A549 (cell line): ENCODE measurements around the gene IDS. TPM values are rescaled to one million over a fixed set of nuclear protein-coding genes. Genes with fewer than 3 reads are reported as not detected.

Experiments used
- ATAC-seq, 2 experiments: fragments of 200-7000 bp in 1 of 2; fragments of >200 bp in 1 of 2; cut with Nextera tagmentation in 1 of 2; cut with Tn5 transposase in 1 of 2; 3 replicates each; pipeline versions ENCODE4 v1.8.0 to v1.9.1; 2018 to 2020; ENCODE audit warnings: mild to moderate bottlenecking in 1 of 2, moderate library complexity in 1 of 2
- CTCF ChIA-PET: fragments of 300-600 bp; sonication (Branson Sonifier 250); formaldehyde crosslinking; extraction: SDS; loops from one replicate; lab custom pipeline; 2021; ENCODE audit warnings: antibody characterized with exemption, inconsistent platforms; lab: Yijun Ruan, JAX
- POLR2A ChIA-PET: fragments of 350-600 bp; formaldehyde crosslinking; extraction: SDS; loops from one replicate; lab custom pipeline; 2021; ENCODE audit warnings: antibody characterized with exemption, inconsistent platforms; lab: Yijun Ruan, JAX
- DNase-seq, 2 experiments: peaks; one replicate each; pipeline versions ENCODE4 v3.0.0 to v3.0.0-alpha.2; 2011 to 2016; ENCODE audit warnings: low read depth in 1 of 2, low spot score in 1 of 2
- FAIRE-seq: peaks from 2 replicates; lab custom pipeline; 2011; peaks lifted over from hg19 to GRCh38; lab: Jason Lieb, UNC
- H3K27ac ChIP-seq, 2 experiments: fragments of >200 bp; sonication (Bioruptor Twin); formaldehyde crosslinking; 3 replicates each; pipeline ENCODE4 v1.5.1; 2016 to 2017
- H3K4me1 ChIP-seq: fragments of >200 bp; sonication (Bioruptor Twin); formaldehyde crosslinking; 3 replicates; pipeline ENCODE4 v1.6.1; 2016
- H3K4me2 ChIP-seq: fragments of >200 bp; sonication (Bioruptor Twin); formaldehyde crosslinking; 3 replicates; pipeline ENCODE4 v1.6.1; 2016
- H3K4me3 ChIP-seq: fragments of >200 bp; sonication (Bioruptor Twin); formaldehyde crosslinking; 3 replicates; pipeline ENCODE4 v1.5.1; 2016
- H3K9me3 ChIP-seq: fragments of >200 bp; sonication (Bioruptor Twin); formaldehyde crosslinking; 3 replicates; pipeline ENCODE4 v1.6.1; 2016
- BCL3 ChIP-seq: fragments of >200 bp; sonication (Bioruptor Twin); formaldehyde crosslinking; IDR thresholded peaks from 3 replicates; pipeline ENCODE4 v1.6.1; 2016
- BHLHE40 ChIP-seq: IDR thresholded peaks from 2 replicates; pipeline ENCODE4 v1.6.1; 2012; ENCODE audit warnings: low read depth, low read length, inconsistent platforms
- CBX2 ChIP-seq: fragments of 200-600 bp; sonication (generic); IDR thresholded peaks from 2 replicates; pipeline ENCODE4 v1.6.1; 2016; ENCODE audit warnings: low read depth, mild to moderate bottlenecking, borderline replicate concordance
- CBX8 ChIP-seq: fragments of 200-600 bp; sonication (generic); IDR thresholded peaks from 2 replicates; pipeline ENCODE4 v1.6.1; 2016
- CHD2 ChIP-seq: fragments of 150-350 bp; IDR thresholded peaks from 2 replicates; pipeline ENCODE4 v1.6.1; 2014; ENCODE audit warnings: low read length; ENCODE audit not compliant: partially characterized antibody
- CHD4 ChIP-seq: fragments of 200-600 bp; sonication (generic); IDR thresholded peaks from 2 replicates; pipeline ENCODE4 v1.6.1; 2016; ENCODE audit warnings: antibody characterized with exemption, mild to moderate bottlenecking, borderline replicate concordance
- E2F6 ChIP-seq: IDR thresholded peaks from 2 replicates; pipeline ENCODE4 v1.6.1; 2012; ENCODE audit warnings: low read depth, borderline replicate concordance
- EP300 ChIP-seq, 2 experiments: fragments of >200 bp; sonication (Bioruptor Twin); formaldehyde crosslinking; IDR thresholded peaks; 2 replicates in 1 of 2; 3 replicates in 1 of 2; pipeline ENCODE4 v1.6.1; 2016 to 2017
- FOSB ChIP-seq: fragments of 250-450 bp; sonication (Bioruptor Pico); IDR thresholded peaks from 2 replicates; pipeline ENCODE4 v1.5.0; 2020; ENCODE audit warnings: mild to moderate bottlenecking, moderate library complexity
- FOSL2 ChIP-seq, 2 experiments: fragments of 450-650 bp in 1 of 2; fragments of >200 bp in 1 of 2; sonication (Bioruptor Twin) in 1 of 2; formaldehyde crosslinking; IDR thresholded peaks; 2 replicates each; pipeline versions ENCODE4 v1.5.0 to v1.6.1; 2016 to 2020; ENCODE audit warnings: mild to moderate bottlenecking in 1 of 2, moderate library complexity in 1 of 2
- FOXS1 ChIP-seq: fragments of 250-450 bp; sonication (Bioruptor Pico); IDR thresholded peaks from 2 replicates; pipeline ENCODE4 v1.5.0; 2020; ENCODE audit warnings: mild to moderate bottlenecking, moderate library complexity
- GATA3 ChIP-seq: IDR thresholded peaks from 2 replicates; pipeline ENCODE4 v1.6.1; 2012; ENCODE audit warnings: borderline replicate concordance
- HDAC2 ChIP-seq: fragments of 200-600 bp; sonication (generic); IDR thresholded peaks from 2 replicates; pipeline ENCODE4 v1.6.1; 2016
- HEYL ChIP-seq: fragments of 250-450 bp; sonication (Bioruptor Pico); IDR thresholded peaks from 2 replicates; pipeline ENCODE4 v1.8.0; 2021; ENCODE audit warnings: mild to moderate bottlenecking, moderate library complexity
- HMGXB4 ChIP-seq: fragments of 250-450 bp; sonication (Bioruptor Pico); IDR thresholded peaks from 2 replicates; pipeline ENCODE4 v1.5.0; 2021; ENCODE audit warnings: mild to moderate bottlenecking, moderate library complexity, borderline replicate concordance
- HOXA7 ChIP-seq: fragments of 250-450 bp; sonication (Bioruptor Pico); IDR thresholded peaks from 2 replicates; pipeline ENCODE4 v1.5.0; 2020; ENCODE audit warnings: mild to moderate bottlenecking, moderate library complexity
- HOXB13 ChIP-seq: fragments of 250-450 bp; sonication (Bioruptor Pico); IDR thresholded peaks from 2 replicates; pipeline ENCODE4 v1.5.0; 2020; ENCODE audit warnings: low read depth, mild to moderate bottlenecking, moderate library complexity
- HOXB5 ChIP-seq: fragments of 250-450 bp; sonication (Bioruptor Pico); IDR thresholded peaks from 2 replicates; pipeline ENCODE4 v1.5.0; 2020; ENCODE audit warnings: mild to moderate bottlenecking, moderate library complexity
- JUN ChIP-seq, 2 experiments: fragments of >200 bp; sonication (Bioruptor Twin); formaldehyde crosslinking; IDR thresholded peaks; 2 replicates in 1 of 2; 3 replicates in 1 of 2; pipeline ENCODE4 v1.6.1; 2016 to 2017
- KDM5A ChIP-seq: fragments of 200-600 bp; sonication (generic); IDR thresholded peaks from 2 replicates; pipeline ENCODE4 v1.6.1; 2016; ENCODE audit warnings: antibody characterized with exemption, mild to moderate bottlenecking
- MAFK ChIP-seq: fragments of 450-650 bp; IDR thresholded peaks from 2 replicates; pipeline ENCODE4 v1.6.1; 2014; ENCODE audit not compliant: partially characterized antibody
- MAZ ChIP-seq: fragments of 150-350 bp; IDR thresholded peaks from 2 replicates; pipeline ENCODE4 v1.6.1; 2014; ENCODE audit warnings: antibody characterized with exemption, low read depth, low read length, borderline replicate concordance
- MYC ChIP-seq: IDR thresholded peaks from 2 replicates; pipeline ENCODE4 v1.6.1; 2012; ENCODE audit warnings: mild to moderate bottlenecking, inconsistent platforms, low read length, improper control_type of control experiment, borderline replicate concordance
- NPAS2 ChIP-seq: fragments of 250-450 bp; sonication (Bioruptor Pico); IDR thresholded peaks from 2 replicates; pipeline ENCODE4 v1.8.0; 2022; ENCODE audit warnings: mild to moderate bottlenecking, moderate library complexity, borderline replicate concordance
- RCOR1 ChIP-seq: fragments of 150-350 bp; IDR thresholded peaks from 2 replicates; pipeline ENCODE4 v1.6.1; 2014; ENCODE audit warnings: antibody characterized with exemption, low read length, low read depth
- RFX5 ChIP-seq: fragments of 450-650 bp; IDR thresholded peaks from 2 replicates; pipeline ENCODE4 v1.7.1; 2014; ENCODE audit warnings: antibody characterized with exemption, mild to moderate bottlenecking, moderate library complexity
- RNF2 ChIP-seq: fragments of 200-600 bp; sonication (generic); IDR thresholded peaks from 2 replicates; pipeline ENCODE4 v1.6.1; 2016; ENCODE audit warnings: low read depth, mild to moderate bottlenecking, antibody characterized with exemption, moderate library complexity, borderline replicate concordance
- SMC3 ChIP-seq: fragments of >200 bp; sonication (Bioruptor Twin); formaldehyde crosslinking; IDR thresholded peaks from 3 replicates; pipeline ENCODE4 v1.6.1; 2018; ENCODE audit warnings: inconsistent platforms
- SREBF2 ChIP-seq: fragments of 450-650 bp; IDR thresholded peaks from 2 replicates; pipeline ENCODE4 v1.6.1; 2014; ENCODE audit warnings: mild to moderate bottlenecking, moderate library complexity
- TFCP2L1 ChIP-seq: fragments of 250-450 bp; sonication (Bioruptor Pico); IDR thresholded peaks from 2 replicates; pipeline ENCODE4 v1.5.0; 2021; ENCODE audit warnings: mild to moderate bottlenecking
- TP53 ChIP-seq: fragments of 250-450 bp; sonication (Bioruptor Pico); IDR thresholded peaks from 2 replicates; pipeline ENCODE4 v1.5.0; 2021; ENCODE audit warnings: mild to moderate bottlenecking, moderate library complexity
- USF2 ChIP-seq: fragments of 450-650 bp; IDR thresholded peaks from 2 replicates; pipeline ENCODE4 v1.6.1; 2014; ENCODE audit warnings: antibody characterized with exemption
- ZC3H11A ChIP-seq: fragments of 450-650 bp; IDR thresholded peaks from 2 replicates; pipeline ENCODE4 v1.6.1; 2014; ENCODE audit warnings: antibody characterized with exemption, mild to moderate bottlenecking
- ZFP36 ChIP-seq: fragments of 450-650 bp; IDR thresholded peaks from 2 replicates; pipeline ENCODE4 v1.6.1; 2014; ENCODE audit warnings: borderline replicate concordance; ENCODE audit not compliant: partially characterized antibody
- ZNF302 ChIP-seq: fragments of 250-450 bp; sonication (Bioruptor Pico); IDR thresholded peaks from 2 replicates; pipeline ENCODE4 v1.9.0; 2021; ENCODE audit warnings: inconsistent platforms, mild to moderate bottlenecking, moderate library complexity
- WGBS: methylation state at CpG from one replicate; pipeline ENCODE4 v1.1.6; 2017; ENCODE audit errors: missing lambda C conversion rate; 5-methylcytosine and 5-hydroxymethylcytosine counted together
- polyA plus RNA-seq, 4 experiments: library from polyadenylated mRNA; depleted of rRNA in 3 of 4; stranded (reverse); fragments of >200 nt; fragmentation: RNase III in 1 of 4; extraction: RNeasy Plus Mini Kit Qiagen cat#74134 plus additional on column Dnase treatment in 1 of 4; gene quantifications; 2 replicates in 3 of 4; 3 replicates in 1 of 4; pipeline ENCODE4 v1.2.3, GENCODE V29; 2011 to 2017
- TF ChIP-seq, protein P1 (sequence below): IDR thresholded peaks from 2 replicates; pipeline ENCODE4 v1.6.1; 2012
- TF ChIP-seq, protein P2 (sequence below): fragments of >200 bp; sonication (Bioruptor Twin); formaldehyde crosslinking; IDR thresholded peaks from 3 replicates; pipeline ENCODE4 v1.5.1; 2016

Gene IDS
- polyA plus RNA-seq, 2 of the 4 experiments (the other 2 are of a cell fraction) = 40.6 to 120 TPM

DNA sequence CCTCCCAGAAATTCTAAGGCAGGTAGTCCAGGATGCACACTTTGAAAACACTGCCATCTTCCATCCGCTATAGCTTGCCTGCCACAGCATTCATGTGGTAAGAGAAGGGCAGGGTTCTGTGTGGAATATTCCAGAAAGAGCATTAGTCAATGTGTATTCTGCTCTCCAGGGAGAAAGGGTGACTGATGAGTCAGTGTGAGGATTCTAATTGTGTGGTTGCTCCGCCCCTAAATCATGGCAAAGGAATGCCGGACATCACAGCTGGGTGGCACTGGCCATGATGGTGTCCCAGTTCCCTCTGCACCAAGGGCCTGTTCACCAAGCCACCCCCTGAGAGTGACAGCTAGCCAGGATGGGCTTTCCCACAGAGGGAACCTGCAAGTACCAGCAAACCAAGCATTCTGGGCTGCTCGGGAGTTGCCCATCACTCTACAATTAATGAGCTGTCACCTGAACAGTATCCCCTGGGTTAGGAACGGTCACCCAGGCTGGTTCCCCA lies 9.5 kb downstream of the IDS start:
- no peak overlapping the region for H3K4me3 ChIP-seq
- ATAC-seq (peak; percentile 66), FAIRE-seq (peak; percentile 94), DNase-seq (peak; percentile 69 to 70)
- H3K4me2 ChIP-seq = peak overlapping the region; percentile 60
- peaks cover 73% of the 10 kb centered on the region for H3K4me1 ChIP-seq
- POLR2A ChIA-PET = interaction anchor here (1.2 to 3.4 kb wide), 2 partner anchors 9 to 45 kb away, joined by 5 to 22 read pairs; partner anchors contain the start of genes EOLA1 and IDS
- no peaks in the 10 kb centered on the region for H3K9me3 ChIP-seq
- WGBS = 43% methylated on average over 5 of the region's 5 CpGs
- H3K27ac ChIP-seq = peak overlapping the region; percentile 74 to 79
- CTCF ChIA-PET = interaction anchor here (0.6 to 2.2 kb wide), 4 partner anchors 9 to 1310 kb away, joined by 3 to 4 read pairs (median 3); no protein-coding TSS in a partner anchor
- TF ChIP-seq, protein P1, sequence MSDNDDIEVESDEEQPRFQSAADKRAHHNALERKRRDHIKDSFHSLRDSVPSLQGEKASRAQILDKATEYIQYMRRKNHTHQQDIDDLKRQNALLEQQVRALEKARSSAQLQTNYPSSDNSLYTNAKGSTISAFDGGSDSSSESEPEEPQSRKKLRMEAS = peak; percentile 71
- TF ChIP-seq HMGXB4 (CRISPR knock-in tag) (no peak), CHD2 (no peak), TP53 (CRISPR knock-in tag) (no peak), ZC3H11A (no peak), RNF2 (no peak), MYC (no peak), CHD4 (no peak), HOXB13 (no peak), USF2 (no peak), HOXA7 (CRISPR knock-in tag) (no peak), RFX5 (no peak), KDM5A (no peak), FOSB (no peak), TFCP2L1 (CRISPR knock-in tag) (no peak), RCOR1 (no peak), HEYL (CRISPR knock-in tag) (no peak), GATA3 (no peak; the same call in 1 of the 2 replicates), BCL3 (no peak), MAFK (no peak), EP300 (IDR thresholded peaks at IDR 0.05) (no peak), HDAC2 (no peak), BHLHE40 (no peak), CBX8 (no peak), FOSL2 (IDR thresholded peaks at IDR 0.05) (peak; percentile 32), FOSL2 (CRISPR knock-in tag; IDR thresholded peaks at IDR 0.05) (peak; percentile 66), ZNF302 (CRISPR knock-in tag) (no peak), E2F6 (0 out of 2 replicates have a peak, but pooled peaks have one; percentile 28), MAZ (no peak), HOXB5 (CRISPR knock-in tag) (no peak), SREBF2 (no peak), CBX2 (no peak), NPAS2 (CRISPR knock-in tag) (no peak), SMC3 (no peak), FOXS1 (CRISPR knock-in tag) (no peak), ZFP36 (no peak), JUN (IDR thresholded peaks at IDR 0.05) (no peak)
- TF ChIP-seq, protein P2, sequence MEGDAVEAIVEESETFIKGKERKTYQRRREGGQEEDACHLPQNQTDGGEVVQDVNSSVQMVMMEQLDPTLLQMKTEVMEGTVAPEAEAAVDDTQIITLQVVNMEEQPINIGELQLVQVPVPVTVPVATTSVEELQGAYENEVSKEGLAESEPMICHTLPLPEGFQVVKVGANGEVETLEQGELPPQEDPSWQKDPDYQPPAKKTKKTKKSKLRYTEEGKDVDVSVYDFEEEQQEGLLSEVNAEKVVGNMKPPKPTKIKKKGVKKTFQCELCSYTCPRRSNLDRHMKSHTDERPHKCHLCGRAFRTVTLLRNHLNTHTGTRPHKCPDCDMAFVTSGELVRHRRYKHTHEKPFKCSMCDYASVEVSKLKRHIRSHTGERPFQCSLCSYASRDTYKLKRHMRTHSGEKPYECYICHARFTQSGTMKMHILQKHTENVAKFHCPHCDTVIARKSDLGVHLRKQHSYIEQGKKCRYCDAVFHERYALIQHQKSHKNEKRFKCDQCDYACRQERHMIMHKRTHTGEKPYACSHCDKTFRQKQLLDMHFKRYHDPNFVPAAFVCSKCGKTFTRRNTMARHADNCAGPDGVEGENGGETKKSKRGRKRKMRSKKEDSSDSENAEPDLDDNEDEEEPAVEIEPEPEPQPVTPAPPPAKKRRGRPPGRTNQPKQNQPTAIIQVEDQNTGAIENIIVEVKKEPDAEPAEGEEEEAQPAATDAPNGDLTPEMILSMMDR = no peak
